GM10847 (cell line): ENCODE data around the gene ENTHD1.

Experiments
- POLR2A ChIP-seq: IDR thresholded peaks from 2 replicates; pipeline ENCODE4 v1.6.1; 2011; ENCODE audit not compliant: insufficient read length; ENCODE audit errors: extremely low read depth

The ENTHD1 gene

DNA sequence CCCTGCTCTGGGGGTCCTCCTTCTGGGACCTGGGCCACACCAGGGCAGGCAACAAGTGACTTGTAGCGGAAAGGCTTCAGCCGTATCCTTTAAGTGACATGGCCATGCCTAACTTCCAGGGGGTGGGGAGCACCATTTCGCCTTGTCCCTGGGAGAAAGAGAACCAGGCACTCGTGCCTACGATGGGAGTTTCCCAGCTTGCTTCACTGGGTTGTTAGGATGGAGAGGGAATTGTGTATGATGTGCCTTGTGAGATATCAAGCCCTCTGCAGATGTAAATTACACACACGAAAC is 171.6 kb downstream of the ENTHD1 start:
- no peak for TF ChIP-seq POLR2A

DNA sequence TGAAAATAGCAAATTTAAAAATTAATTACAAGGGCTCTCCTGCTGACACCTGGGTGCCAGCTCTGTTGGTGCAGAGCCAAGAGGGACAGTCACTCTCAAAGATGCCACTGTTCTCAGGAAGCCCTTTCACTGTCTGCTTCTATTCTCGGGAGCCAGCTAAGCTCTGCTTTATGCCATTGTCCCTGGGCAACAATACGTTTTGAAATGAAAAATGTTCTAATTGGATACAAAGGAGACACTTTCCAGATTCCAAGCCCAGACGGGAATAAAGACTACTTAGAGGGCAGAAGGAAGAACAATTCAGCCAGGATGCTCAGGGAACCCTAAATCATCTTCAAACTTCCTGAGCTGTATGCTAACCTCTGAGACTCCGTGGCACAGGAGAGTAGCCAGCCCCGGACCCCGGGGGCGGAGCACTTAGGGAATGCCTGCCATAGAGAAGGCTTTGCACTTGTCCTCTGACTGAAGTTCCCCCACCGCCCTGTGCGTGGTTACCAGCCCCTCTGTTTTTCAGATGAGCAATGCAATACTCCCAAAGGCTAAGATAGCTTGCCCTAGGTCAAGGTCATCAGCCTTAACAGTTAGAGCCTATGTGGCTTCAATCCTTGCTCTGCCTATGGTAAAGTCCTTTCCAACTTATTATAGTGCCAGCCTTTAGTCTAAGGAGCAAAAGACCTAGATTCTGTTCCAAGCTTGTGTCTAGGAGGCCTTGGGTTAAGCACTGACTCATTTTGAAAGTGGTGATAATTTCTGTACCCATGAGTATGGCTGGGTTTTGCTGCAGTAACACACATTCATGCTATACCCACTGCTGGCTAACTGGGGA is 172.1 kb downstream of the ENTHD1 start:
- TF ChIP-seq POLR2A = no peak

DNA sequence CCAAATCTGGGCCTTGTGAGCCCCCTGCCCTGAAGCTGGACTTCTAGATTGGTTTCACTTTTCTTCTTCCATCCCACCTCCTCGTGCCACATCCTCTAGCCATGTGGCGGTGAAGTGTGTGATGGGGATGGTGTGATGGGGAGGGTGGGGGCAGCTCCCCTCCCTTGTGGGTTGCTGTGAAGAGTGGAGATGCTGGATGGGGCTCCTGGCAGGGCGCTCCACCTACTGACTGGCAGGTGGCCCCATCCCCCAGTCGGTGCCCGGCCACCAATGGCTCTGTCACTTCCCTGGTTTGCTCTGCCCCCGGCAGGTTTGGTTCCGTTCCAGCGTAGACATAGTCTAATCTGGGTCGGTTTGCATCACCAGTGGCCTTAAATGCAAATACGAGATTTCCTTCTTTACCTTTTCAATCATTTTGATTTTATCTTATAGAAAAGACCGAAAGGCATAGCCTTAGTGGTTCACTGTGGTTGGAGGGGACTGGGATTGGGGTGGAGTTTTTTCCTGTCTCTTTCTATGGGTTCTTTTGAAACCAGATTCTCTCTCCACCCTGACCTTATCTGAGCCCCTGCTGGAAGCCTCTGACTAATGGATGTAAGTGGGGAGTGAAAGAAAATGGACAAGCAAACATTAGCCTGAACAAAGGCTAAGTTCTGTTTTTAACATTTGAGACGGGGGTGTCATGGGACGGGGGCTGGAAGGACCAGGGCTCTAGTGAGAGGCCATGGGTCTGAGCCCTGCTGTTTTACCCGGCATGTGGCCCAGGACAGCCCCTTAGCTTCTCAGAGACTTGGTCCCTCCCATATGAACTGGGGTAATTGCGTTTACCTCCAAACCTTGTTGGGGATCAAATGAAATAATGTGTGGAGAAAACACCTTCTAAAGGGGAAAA is 173.8 kb downstream of the ENTHD1 start:
- no peak for TF ChIP-seq POLR2A

DNA sequence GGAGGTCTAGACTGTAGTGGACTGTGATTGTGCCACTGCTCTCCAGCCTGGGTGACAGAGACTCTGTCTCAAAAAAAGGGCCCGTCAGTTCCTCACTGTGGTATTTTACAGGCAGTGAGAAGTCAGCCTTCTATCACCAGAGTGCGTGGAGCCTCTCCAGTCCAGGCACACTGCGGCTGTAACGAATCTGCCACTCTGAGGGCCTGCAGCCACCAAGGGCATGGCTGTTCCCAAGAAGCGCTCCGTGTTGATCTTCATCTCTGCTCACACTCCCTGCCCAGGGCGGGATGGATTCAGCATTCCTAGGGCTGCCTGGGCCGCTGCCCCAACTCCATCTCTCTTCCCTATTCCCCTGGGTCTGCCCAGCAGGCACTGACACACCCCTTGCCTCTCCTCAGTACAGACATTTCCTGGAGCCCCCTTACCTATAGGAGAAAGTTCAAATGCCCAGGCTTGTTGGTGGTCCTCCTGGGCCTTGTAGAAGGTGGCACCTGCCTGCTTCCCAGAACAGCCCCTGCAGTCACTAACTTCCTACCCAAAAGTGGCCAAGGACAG is 174.6 kb downstream of the ENTHD1 start:
- no peak for TF ChIP-seq POLR2A

DNA sequence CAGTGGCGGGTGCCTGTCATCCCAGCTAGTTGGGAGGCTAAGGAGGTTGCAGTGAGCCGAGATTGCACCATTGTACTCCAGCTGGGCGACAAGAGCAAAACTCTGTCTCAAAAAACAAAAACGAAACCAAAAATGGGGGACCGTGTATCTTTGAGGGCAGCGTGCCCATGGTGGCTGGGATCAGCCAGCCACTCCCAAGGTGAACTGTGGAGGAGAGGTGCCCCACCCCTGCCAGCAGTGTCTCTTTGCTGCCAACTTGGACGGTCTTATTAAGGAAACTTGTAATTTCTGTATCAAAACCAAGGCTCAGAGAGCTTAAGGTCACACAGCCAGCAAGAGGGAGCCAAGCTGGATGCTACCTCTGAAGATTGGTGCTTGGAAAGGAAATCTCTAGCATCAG is 175.4 kb downstream of the ENTHD1 start:
- TF ChIP-seq POLR2A = no peak

DNA sequence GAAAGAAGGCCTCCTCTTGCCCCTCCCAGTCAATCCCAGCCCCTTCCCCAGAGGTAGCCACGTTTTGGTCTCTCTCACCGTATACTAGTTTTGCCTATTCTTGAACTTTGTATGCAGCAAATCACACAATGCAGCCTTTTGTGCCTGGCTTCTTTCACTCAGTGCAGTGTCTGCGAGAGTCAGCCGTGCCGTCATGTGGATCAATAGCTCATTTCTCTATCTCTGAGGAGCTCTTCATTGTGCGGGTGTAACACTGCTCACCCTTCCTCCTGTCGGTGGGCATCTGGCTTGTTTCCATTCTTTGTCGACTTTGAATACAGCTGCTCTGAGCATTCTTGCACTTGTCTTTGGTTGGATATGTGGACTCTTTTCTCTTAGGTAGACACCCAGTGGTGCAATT is 176.5 kb downstream of the ENTHD1 start:
- TF ChIP-seq POLR2A = no peak

DNA sequence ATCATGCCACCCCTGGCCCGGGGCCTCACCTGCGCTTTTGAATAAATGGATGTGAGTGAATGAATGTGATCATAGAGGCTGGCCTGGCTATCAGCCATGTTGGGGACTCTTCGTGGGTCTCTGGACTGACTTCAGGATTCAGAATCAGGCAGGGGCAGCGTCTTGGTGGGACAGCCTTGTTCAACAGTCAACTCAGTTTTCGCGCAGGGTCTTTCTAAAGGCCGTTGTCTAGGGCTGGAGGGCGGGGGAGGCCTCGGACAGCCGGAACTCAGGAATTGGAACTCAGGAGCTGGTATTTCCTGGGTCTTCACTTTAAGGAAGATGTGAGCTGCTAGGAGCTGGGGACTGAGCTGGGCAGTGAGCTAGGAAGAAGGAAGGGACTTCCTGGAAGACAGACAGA is 177.0 kb downstream of the ENTHD1 start:
- TF ChIP-seq POLR2A = no peak

DNA sequence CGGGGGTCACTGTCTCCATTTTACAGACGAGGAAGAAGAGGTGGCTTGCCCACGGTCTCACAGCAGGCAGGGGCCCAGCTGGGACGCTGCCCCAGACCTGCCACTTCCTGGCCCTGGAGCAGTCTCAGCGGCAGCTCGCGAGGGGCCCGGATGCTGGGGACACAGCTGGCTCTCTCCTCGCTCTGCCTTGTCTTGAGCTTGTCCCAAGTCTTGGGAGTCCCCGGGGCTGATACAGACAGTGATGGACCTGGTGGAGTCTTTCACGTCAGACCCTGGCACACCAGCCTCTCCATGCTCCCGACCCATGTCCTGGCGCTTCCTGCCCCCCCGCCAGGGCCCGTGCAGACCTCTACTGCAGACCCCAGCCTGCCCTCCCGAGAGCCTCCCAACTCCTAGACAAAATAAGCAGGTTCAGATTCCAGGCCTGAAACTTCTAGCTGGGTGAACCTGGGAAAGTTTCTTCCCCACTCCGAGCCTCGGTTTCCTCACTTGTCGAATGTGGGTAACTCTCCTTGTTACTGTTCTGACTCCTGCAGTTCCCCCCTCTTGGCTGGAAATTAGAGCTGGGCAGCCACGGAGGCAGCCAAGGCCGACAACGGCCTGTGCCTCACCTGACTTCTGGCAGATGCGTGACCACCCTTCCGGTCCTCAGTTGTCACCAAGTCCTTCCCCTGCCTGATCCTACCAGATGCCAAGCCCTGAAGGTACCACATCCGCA is 177.6 kb downstream of the ENTHD1 start:
- no peak for TF ChIP-seq POLR2A

DNA sequence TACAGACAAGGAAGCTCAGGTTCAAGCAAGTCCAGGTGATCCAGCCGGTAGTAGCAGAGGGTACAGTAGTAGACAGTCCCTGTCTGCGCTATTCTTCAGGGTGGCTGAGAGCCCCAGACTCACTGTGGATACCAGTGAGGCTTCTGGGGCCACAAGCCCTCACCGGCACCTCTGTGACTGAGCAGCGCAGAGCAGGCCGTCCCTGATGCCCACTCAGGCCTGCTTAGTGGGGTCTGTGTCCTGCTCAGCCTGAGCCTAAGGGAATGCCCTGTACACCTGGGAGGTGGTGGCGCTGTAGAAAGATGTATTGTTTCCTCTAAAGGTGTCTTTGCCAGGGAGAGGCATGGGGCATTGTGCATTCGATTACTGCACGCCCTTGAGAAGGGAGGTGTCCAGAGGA is 179.2 kb downstream of the ENTHD1 start:
- TF ChIP-seq POLR2A = no peak

GRCh38 chr22:39713799-39714290 is 179.7 kb downstream of the ENTHD1 start:
- no peak for TF ChIP-seq POLR2A

DNA sequence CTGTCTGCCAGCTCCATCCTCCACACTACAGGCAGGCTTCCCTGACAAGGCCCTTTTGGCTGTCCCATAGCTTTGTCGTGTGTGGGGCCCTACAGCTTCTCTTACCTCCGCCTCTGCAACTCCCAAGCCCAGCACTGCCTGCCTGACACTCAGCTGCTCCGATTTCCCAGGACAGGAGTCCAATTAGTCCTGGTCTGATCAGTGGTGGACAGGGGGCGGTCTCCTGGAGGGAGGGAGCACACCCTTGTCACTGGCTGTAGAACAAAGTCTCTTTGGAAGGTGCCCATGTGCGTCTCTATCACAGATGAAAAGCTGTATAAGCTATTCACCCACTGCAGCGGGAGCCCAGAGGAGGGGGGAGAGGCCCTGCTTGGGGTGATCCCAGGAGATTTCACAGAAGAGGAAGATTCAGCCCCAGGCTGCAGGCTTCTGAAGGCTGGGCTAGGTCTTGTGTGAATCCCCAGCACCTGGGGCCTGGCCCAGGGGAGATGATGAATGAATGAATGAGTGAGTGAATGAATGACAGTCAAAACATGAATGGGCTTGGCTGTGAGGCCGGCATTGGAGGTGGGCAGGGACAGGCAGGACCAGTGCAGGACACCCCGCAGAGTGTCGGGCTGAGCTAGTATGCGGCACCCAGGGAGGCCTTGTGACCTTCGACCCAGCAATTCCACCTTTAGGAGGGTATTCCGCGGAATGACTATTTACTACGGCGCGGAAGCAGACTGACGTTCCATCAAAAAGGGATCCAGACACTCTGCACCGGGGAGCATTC is 180.6 kb downstream of the ENTHD1 start:
- no peak for TF ChIP-seq POLR2A

DNA sequence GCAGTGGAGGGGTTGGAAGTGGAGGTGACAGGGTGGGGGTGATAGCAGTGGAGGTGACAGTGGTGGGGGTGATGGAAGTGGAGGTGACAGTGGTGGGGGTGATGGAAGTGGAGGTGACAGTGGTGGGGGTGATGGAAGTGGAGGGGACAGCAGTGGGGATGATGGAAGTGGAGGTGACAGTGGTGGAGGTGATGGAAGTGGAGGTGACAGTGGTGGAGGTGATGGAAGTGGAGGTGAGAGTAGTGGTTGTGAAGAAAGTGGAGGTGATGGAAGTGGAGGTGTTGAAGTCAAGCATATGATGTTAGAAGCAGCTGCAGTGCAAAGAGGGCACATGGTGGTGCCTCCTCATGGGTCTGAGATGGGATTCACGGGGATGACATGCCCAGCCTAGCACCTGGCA is 181.5 kb downstream of the ENTHD1 start:
- TF ChIP-seq POLR2A = no peak

- no peak for TF ChIP-seq POLR2A
Observed at GRCh38 chr22:39710380-39711150, 183.0 kb downstream of the ENTHD1 start.

- no peak for TF ChIP-seq POLR2A
Observed at GRCh38 chr22:39707816-39708215, 185.7 kb downstream of the ENTHD1 start.
